OCI-M2 (cell line): ENCODE data around the gene MYL2.

Experiments
- DNase-seq: peaks from one replicate; lab custom pipeline; 2025; ENCODE audit not compliant: unreplicated experiment; lab: John Stamatoyannopoulos, UW

MYL2 gene

GRCh38 chr12:110930348-110931314 is 10.3 kb upstream of the MYL2 start:
- DNase-seq: no peak

- no peak for DNase-seq
Observed at GRCh38 chr12:110929818-110930217, 9.4 kb upstream of the MYL2 start.

- no peak for DNase-seq
Observed at GRCh38 chr12:110928700-110929099, 8.3 kb upstream of the MYL2 start.

GRCh38 chr12:110927546-110927945 is 7.2 kb upstream of the MYL2 start:
- no peak for DNase-seq

GRCh38 chr12:110923692-110924334 is 3.4 kb upstream of the MYL2 start:
- no peak for DNase-seq

- DNase-seq: no peak
Observed at GRCh38 chr12:110923192-110923591, 2.8 kb upstream of the MYL2 start.

- no peak for DNase-seq
Observed at GRCh38 chr12:110922652-110923051, 2.3 kb upstream of the MYL2 start.

GRCh38 chr12:110921262-110921661 is 883 bp upstream of the MYL2 start:
- no peak for DNase-seq

GRCh38 chr12:110919720-110920119 is 659 bp downstream of the MYL2 start:
- DNase-seq: no peak

GRCh38 chr12:110917961-110918360 is 2.4 kb downstream of the MYL2 start:
- no peak for DNase-seq

- DNase-seq: no peak
Observed at GRCh38 chr12:110917467-110917866, 2.9 kb downstream of the MYL2 start.

- no peak for DNase-seq
Observed at GRCh38 chr12:110916295-110916875, 4.0 kb downstream of the MYL2 start.

GRCh38 chr12:110913119-110914056 is 7.0 kb downstream of the MYL2 start:
- DNase-seq: no peak

GRCh38 chr12:110912263-110912662 is 8.1 kb downstream of the MYL2 start:
- DNase-seq: no peak

GRCh38 chr12:110908377-110909152 is 11.8 kb downstream of the MYL2 start:
- no peak for DNase-seq

GRCh38 chr12:110907583-110907982 is 12.8 kb downstream of the MYL2 start:
- no peak for DNase-seq

- DNase-seq: no peak
Observed at GRCh38 chr12:110906985-110907384, 13.4 kb downstream of the MYL2 start.

GRCh38 chr12:110906516-110906915 is 13.9 kb downstream of the MYL2 start:
- DNase-seq: no peak

- DNase-seq: no peak
Observed at GRCh38 chr12:110906083-110906482, 14.3 kb downstream of the MYL2 start.

GRCh38 chr12:110903511-110903910 is 16.9 kb downstream of the MYL2 start:
- DNase-seq: no peak
